ENCODE data around the gene NUAK1. TPM values are rescaled to one million over a fixed set of nuclear protein-coding genes. Genes with fewer than 3 reads are reported as not detected.

The NUAK1 gene
- total RNA-seq, 1 experiment from 2014 or later = not detected

- Histone ChIP-seq H3K27ac (ENCODE audit: low read length) (no peak overlapping the region), H3K79me2 (ENCODE audit: low read length) (no peaks in the 10 kb centered on the region), H3K9ac (ENCODE audit: low read length) (no peak overlapping the region), H3K36me3 (ENCODE audit: insufficient read depth, low read length) (no peaks in the 10 kb centered on the region), H3K9me2 (replicated peaks; ENCODE audit: insufficient read depth, low read length) (no peaks in the 10 kb centered on the region), H3K27me3 (ENCODE audit: low read length) (no peaks in the 10 kb centered on the region), H3K4me1 (ENCODE audit: low read length) (no peaks in the 10 kb centered on the region), H2AFZ (ENCODE audit: low read length) (no peak overlapping the region), H3K4me2 (ENCODE audit: low read depth, low read length, poor library complexity, severe bottlenecking) (no peak overlapping the region), H3K4me3 (ENCODE audit: low read length) (no peak overlapping the region), H3K9me3 (ENCODE audit: low read length) (no peaks in the 10 kb centered on the region), H4K20me1 (ENCODE audit: insufficient read depth, low read depth, low read length) (no peaks in the 10 kb centered on the region)
- no peak for DNase-seq
Observed at GRCh38 chr12:106123110-106123509, 15.6 kb downstream of the NUAK1 start.

- Histone ChIP-seq H4K20me1 (ENCODE audit: insufficient read depth, low read depth, low read length) (no peaks in the 10 kb centered on the region), H3K9me3 (ENCODE audit: low read length) (no peaks in the 10 kb centered on the region), H3K4me1 (ENCODE audit: low read length) (no peaks in the 10 kb centered on the region), H3K27ac (ENCODE audit: low read length) (no peak overlapping the region), H3K4me3 (ENCODE audit: low read length) (no peak overlapping the region), H2AFZ (ENCODE audit: low read length) (no peak overlapping the region), H3K4me2 (ENCODE audit: low read depth, low read length, poor library complexity, severe bottlenecking) (no peak overlapping the region), H3K9ac (ENCODE audit: low read length) (no peak overlapping the region), H3K36me3 (ENCODE audit: insufficient read depth, low read length) (no peaks in the 10 kb centered on the region), H3K9me2 (replicated peaks; ENCODE audit: insufficient read depth, low read length) (no peaks in the 10 kb centered on the region), H3K79me2 (ENCODE audit: low read length) (no peaks in the 10 kb centered on the region), H3K27me3 (ENCODE audit: low read length) (no peaks in the 10 kb centered on the region)
- no peak for DNase-seq
Observed at GRCh38 chr12:106122004-106122403, 16.8 kb downstream of the NUAK1 start.

- no peak for DNase-seq
- H3K4me3 ChIP-seq (ENCODE audit: low read length) = no peak overlapping the region
- no peaks in the 10 kb centered on the region for H3K79me2 ChIP-seq (ENCODE audit: low read length)
- no peaks in the 10 kb centered on the region for H3K27me3 ChIP-seq (ENCODE audit: low read length)
- no peaks in the 10 kb centered on the region for H4K20me1 ChIP-seq (ENCODE audit: insufficient read depth, low read depth, low read length)
- no peak overlapping the region for H3K9ac ChIP-seq (ENCODE audit: low read length)
- H3K9me2 ChIP-seq (replicated peaks; ENCODE audit: insufficient read depth, low read length) = no peaks in the 10 kb centered on the region
- H3K4me2 ChIP-seq (ENCODE audit: low read depth, low read length, poor library complexity, severe bottlenecking) = no peak overlapping the region
- no peak overlapping the region for H3K27ac ChIP-seq (ENCODE audit: low read length)
- H3K9me3 ChIP-seq (ENCODE audit: low read length) = no peaks in the 10 kb centered on the region
- H3K4me1 ChIP-seq (ENCODE audit: low read length) = no peaks in the 10 kb centered on the region
- H2AFZ ChIP-seq (ENCODE audit: low read length) = no peak overlapping the region
- no peaks in the 10 kb centered on the region for H3K36me3 ChIP-seq (ENCODE audit: insufficient read depth, low read length)
Observed at GRCh38 chr12:106120519-106121105, 18.1 kb downstream of the NUAK1 start.

GRCh38 chr12:106119301-106119700 is 19.5 kb downstream of the NUAK1 start:
- no peak overlapping the region for H2AFZ ChIP-seq (ENCODE audit: low read length)
- no peaks in the 10 kb centered on the region for H3K4me1 ChIP-seq (ENCODE audit: low read length)
- H3K27ac ChIP-seq (ENCODE audit: low read length) = no peak overlapping the region
- no peaks in the 10 kb centered on the region for H3K9me2 ChIP-seq (replicated peaks; ENCODE audit: insufficient read depth, low read length)
- no peak overlapping the region for H3K9ac ChIP-seq (ENCODE audit: low read length)
- no peaks in the 10 kb centered on the region for H3K36me3 ChIP-seq (ENCODE audit: insufficient read depth, low read length)
- no peaks in the 10 kb centered on the region for H3K9me3 ChIP-seq (ENCODE audit: low read length)
- no peaks in the 10 kb centered on the region for H3K27me3 ChIP-seq (ENCODE audit: low read length)
- no peak overlapping the region for H3K4me3 ChIP-seq (ENCODE audit: low read length)
- no peaks in the 10 kb centered on the region for H4K20me1 ChIP-seq (ENCODE audit: insufficient read depth, low read depth, low read length)
- no peak for DNase-seq
- no peak overlapping the region for H3K4me2 ChIP-seq (ENCODE audit: low read depth, low read length, poor library complexity, severe bottlenecking)
- H3K79me2 ChIP-seq (ENCODE audit: low read length) = no peaks in the 10 kb centered on the region

- Histone ChIP-seq H3K9me2 (replicated peaks; ENCODE audit: insufficient read depth, low read length) (no peaks in the 10 kb centered on the region), H3K27ac (ENCODE audit: low read length) (no peak overlapping the region), H3K4me1 (ENCODE audit: low read length) (no peaks in the 10 kb centered on the region), H3K36me3 (ENCODE audit: insufficient read depth, low read length) (no peaks in the 10 kb centered on the region), H3K27me3 (ENCODE audit: low read length) (no peaks in the 10 kb centered on the region), H3K9ac (ENCODE audit: low read length) (no peak overlapping the region), H3K4me3 (ENCODE audit: low read length) (no peak overlapping the region), H3K9me3 (ENCODE audit: low read length) (no peaks in the 10 kb centered on the region), H4K20me1 (ENCODE audit: insufficient read depth, low read depth, low read length) (no peaks in the 10 kb centered on the region), H3K79me2 (ENCODE audit: low read length) (no peaks in the 10 kb centered on the region), H3K4me2 (ENCODE audit: low read depth, low read length, poor library complexity, severe bottlenecking) (no peak overlapping the region), H2AFZ (ENCODE audit: low read length) (no peak overlapping the region)
- DNase-seq = no peak
Observed at GRCh38 chr12:106118381-106119130, 20.2 kb downstream of the NUAK1 start.

- no peaks in the 10 kb centered on the region for H3K9me2 ChIP-seq (replicated peaks; ENCODE audit: insufficient read depth, low read length)
- DNase-seq = no peak
- H2AFZ ChIP-seq (ENCODE audit: low read length) = no peak overlapping the region
- H3K9me3 ChIP-seq (ENCODE audit: low read length) = no peaks in the 10 kb centered on the region
- H3K4me1 ChIP-seq (ENCODE audit: low read length) = 0 out of 2 replicates have a peak, but pooled peaks cover 6% of the 10 kb centered on the region
- H4K20me1 ChIP-seq (ENCODE audit: insufficient read depth, low read depth, low read length) = no peaks in the 10 kb centered on the region
- no peaks in the 10 kb centered on the region for H3K79me2 ChIP-seq (ENCODE audit: low read length)
- H3K27ac ChIP-seq (ENCODE audit: low read length) = no peak overlapping the region
- no peak overlapping the region for H3K9ac ChIP-seq (ENCODE audit: low read length)
- no peak overlapping the region for H3K4me3 ChIP-seq (ENCODE audit: low read length)
- H3K36me3 ChIP-seq (ENCODE audit: insufficient read depth, low read length) = no peaks in the 10 kb centered on the region
- no peaks in the 10 kb centered on the region for H3K27me3 ChIP-seq (ENCODE audit: low read length)
- no peak overlapping the region for H3K4me2 ChIP-seq (ENCODE audit: low read depth, low read length, poor library complexity, severe bottlenecking)
Observed at GRCh38 chr12:106115440-106115839, 23.3 kb downstream of the NUAK1 start.

- Histone ChIP-seq H3K27me3 (ENCODE audit: low read length) (no peaks in the 10 kb centered on the region), H3K4me2 (ENCODE audit: low read depth, low read length, poor library complexity, severe bottlenecking) (no peak overlapping the region), H3K27ac (ENCODE audit: low read length) (no peak overlapping the region), H3K4me3 (ENCODE audit: low read length) (no peak overlapping the region), H3K4me1 (ENCODE audit: low read length) (0 out of 2 replicates have a peak, but pooled peaks cover 6% of the 10 kb centered on the region), H3K9ac (ENCODE audit: low read length) (no peak overlapping the region), H3K9me3 (ENCODE audit: low read length) (no peaks in the 10 kb centered on the region), H3K79me2 (ENCODE audit: low read length) (no peaks in the 10 kb centered on the region), H4K20me1 (ENCODE audit: insufficient read depth, low read depth, low read length) (no peaks in the 10 kb centered on the region), H3K36me3 (ENCODE audit: insufficient read depth, low read length) (no peaks in the 10 kb centered on the region), H3K9me2 (replicated peaks; ENCODE audit: insufficient read depth, low read length) (no peaks in the 10 kb centered on the region), H2AFZ (ENCODE audit: low read length) (no peak overlapping the region)
- DNase-seq = no peak
Observed at GRCh38 chr12:106114447-106115068, 24.2 kb downstream of the NUAK1 start.

GRCh38 chr12:106113824-106114446 is 24.8 kb downstream of the NUAK1 start:
- H3K79me2 ChIP-seq (ENCODE audit: low read length) = no peaks in the 10 kb centered on the region
- no peak overlapping the region for H3K27ac ChIP-seq (ENCODE audit: low read length)
- H3K9me2 ChIP-seq (replicated peaks; ENCODE audit: insufficient read depth, low read length) = no peaks in the 10 kb centered on the region
- no peaks in the 10 kb centered on the region for H4K20me1 ChIP-seq (ENCODE audit: insufficient read depth, low read depth, low read length)
- no peak overlapping the region for H3K4me3 ChIP-seq (ENCODE audit: low read length)
- DNase-seq = no peak
- H2AFZ ChIP-seq (ENCODE audit: low read length) = no peak overlapping the region
- H3K4me1 ChIP-seq (ENCODE audit: low read length) = 0 out of 2 replicates have a peak, but pooled peaks cover 6% of the 10 kb centered on the region
- H3K9me3 ChIP-seq (ENCODE audit: low read length) = no peaks in the 10 kb centered on the region
- H3K9ac ChIP-seq (ENCODE audit: low read length) = no peak overlapping the region
- no peaks in the 10 kb centered on the region for H3K36me3 ChIP-seq (ENCODE audit: insufficient read depth, low read length)
- no peaks in the 10 kb centered on the region for H3K27me3 ChIP-seq (ENCODE audit: low read length)
- no peak overlapping the region for H3K4me2 ChIP-seq (ENCODE audit: low read depth, low read length, poor library complexity, severe bottlenecking)

All from Karpas-422 (cell line).